Upper lobe of right lung (tissue), 1 donor: ENCODE measurements around the gene CNR1. TPM values are rescaled to one million over a fixed set of nuclear protein-coding genes. Genes with fewer than 3 reads are reported as not detected.
A peak's percentile ranks its signal among the peaks of the same experiment; 100 is the strongest.
"Not testable (repeated sequence)": the region's sequence is repeated elsewhere in the genome, so short reads cannot be mapped to it uniquely, and the experiment has no call there.

Experiments
- ATAC-seq: fragments of 200-7000 bp; cut with Tn5 transposase; one replicate; pipeline ENCODE4 v1.9.1; 2020; ENCODE audit warnings: mild to moderate bottlenecking, moderate library complexity
- DNase-seq: peaks from one replicate; pipeline ENCODE4 v3.0.0-alpha.2; 2020
- H3K27ac ChIP-seq: fragments of 200-600 bp; one replicate; pipeline ENCODE4 v1.8.0; 2022
- H3K27me3 ChIP-seq: fragments of 200-600 bp; one replicate; pipeline ENCODE4 v1.8.0; 2022; ENCODE audit warnings: mild to moderate bottlenecking
- H3K36me3 ChIP-seq: fragments of 200-600 bp; one replicate; pipeline ENCODE4 v1.8.0; 2022
- H3K4me1 ChIP-seq: fragments of 200-600 bp; one replicate; pipeline ENCODE4 v1.8.0; 2022
- H3K4me3 ChIP-seq: fragments of 200-600 bp; one replicate; pipeline ENCODE4 v1.8.0; 2022; ENCODE audit warnings: mild to moderate bottlenecking
- H3K9me3 ChIP-seq: fragments of 200-600 bp; one replicate; pipeline ENCODE4 v1.8.0; 2022
- intact Hi-C: fragments of 100-400 bp; cut with DNase I; formaldehyde crosslinking; loops from one replicate; pipeline ENCODE4 v1.11.0; 2022
- long read RNA-seq: library from polyadenylated mRNA; unstranded; transcript quantifications from one replicate; pipeline ENCODE4 v2.0.0, GENCODE V29; 2021
- total RNA-seq: library from RNA; stranded (reverse); fragmentation: NEBNext Ultra II Directional; extraction: Animal tissue kit (Norgen Biotek cat#: 25700); gene quantifications from one replicate; pipeline ENCODE4 v1.2.1, GENCODE V29; 2021
- TF ChIP-seq, protein P1 (sequence below): fragments of 200-600 bp; IDR thresholded peaks from one replicate; pipeline ENCODE4 v1.8.0; 2022; ENCODE audit warnings: antibody characterized with exemption
- donor health status: DM: no; HTN: yes; CAD: no; lungs with severe emphysema.

Gene CNR1
- total RNA-seq: 21.6 TPM
- long read RNA-seq, full-length matches to known transcripts: 10 of 16 reads
- long read RNA-seq, partial matches to known transcripts: 0 of 16 reads
- long read RNA-seq, other reads (novel, unspliced or antisense): 6 of 16 reads

DNA sequence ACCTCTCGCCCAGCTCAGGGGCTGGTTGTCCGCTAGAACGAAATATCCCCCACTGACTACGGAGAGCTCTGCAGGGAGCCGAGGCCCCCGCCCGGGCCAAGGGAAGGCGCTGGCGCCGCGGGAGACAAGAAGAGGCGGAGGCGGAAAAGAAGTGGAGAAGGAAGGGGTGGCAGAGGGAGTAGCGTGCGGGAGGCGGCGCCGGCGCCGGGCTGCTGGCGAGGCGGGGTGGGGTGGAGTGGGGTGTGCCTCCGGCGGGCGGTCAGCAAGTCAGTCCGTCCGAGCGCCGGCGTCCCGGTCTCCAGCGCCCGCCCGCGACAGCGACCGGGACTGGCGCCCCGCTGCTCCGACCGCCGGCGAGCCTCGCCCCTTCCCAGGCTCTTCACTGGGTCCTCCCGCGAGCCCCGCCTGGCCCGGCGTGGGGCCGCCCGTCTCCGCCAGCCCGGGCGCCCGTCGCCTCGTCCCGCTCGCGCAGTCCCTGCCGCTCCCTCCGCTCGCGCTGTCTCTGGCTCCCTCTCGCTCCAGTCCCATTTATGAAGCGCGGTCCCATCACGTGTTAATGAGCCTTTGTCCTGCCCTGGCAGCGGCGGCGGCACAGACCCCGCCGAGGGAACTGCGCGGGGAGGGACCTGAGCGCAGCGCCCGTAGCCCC is at the start of gene CNR1:
Gene CNR1 (minus strand): TSS at position 504 of the 649 bp plus-strand sequence. CDS start 21,073 bp downstream, outside the sequence.
- peak within 1 kb of the TSS; percentile 61 for H3K4me3 ChIP-seq
- intact Hi-C loops: no loop called here
- no peaks in the 10 kb centered on the region for H3K36me3 ChIP-seq
- peak within 1 kb of the TSS; percentile 70 for H3K27ac ChIP-seq
- peak; percentile 94 for ATAC-seq
- H3K9me3 ChIP-seq: no peaks in the 10 kb centered on the region
- peak; percentile 92 for DNase-seq
- peaks cover 4% of the 10 kb centered on the region for H3K4me1 ChIP-seq
- TF ChIP-seq, protein P1, sequence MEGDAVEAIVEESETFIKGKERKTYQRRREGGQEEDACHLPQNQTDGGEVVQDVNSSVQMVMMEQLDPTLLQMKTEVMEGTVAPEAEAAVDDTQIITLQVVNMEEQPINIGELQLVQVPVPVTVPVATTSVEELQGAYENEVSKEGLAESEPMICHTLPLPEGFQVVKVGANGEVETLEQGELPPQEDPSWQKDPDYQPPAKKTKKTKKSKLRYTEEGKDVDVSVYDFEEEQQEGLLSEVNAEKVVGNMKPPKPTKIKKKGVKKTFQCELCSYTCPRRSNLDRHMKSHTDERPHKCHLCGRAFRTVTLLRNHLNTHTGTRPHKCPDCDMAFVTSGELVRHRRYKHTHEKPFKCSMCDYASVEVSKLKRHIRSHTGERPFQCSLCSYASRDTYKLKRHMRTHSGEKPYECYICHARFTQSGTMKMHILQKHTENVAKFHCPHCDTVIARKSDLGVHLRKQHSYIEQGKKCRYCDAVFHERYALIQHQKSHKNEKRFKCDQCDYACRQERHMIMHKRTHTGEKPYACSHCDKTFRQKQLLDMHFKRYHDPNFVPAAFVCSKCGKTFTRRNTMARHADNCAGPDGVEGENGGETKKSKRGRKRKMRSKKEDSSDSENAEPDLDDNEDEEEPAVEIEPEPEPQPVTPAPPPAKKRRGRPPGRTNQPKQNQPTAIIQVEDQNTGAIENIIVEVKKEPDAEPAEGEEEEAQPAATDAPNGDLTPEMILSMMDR: peak; percentile 30
- peaks cover 62% of the 10 kb centered on the region for H3K27me3 ChIP-seq

DNA sequence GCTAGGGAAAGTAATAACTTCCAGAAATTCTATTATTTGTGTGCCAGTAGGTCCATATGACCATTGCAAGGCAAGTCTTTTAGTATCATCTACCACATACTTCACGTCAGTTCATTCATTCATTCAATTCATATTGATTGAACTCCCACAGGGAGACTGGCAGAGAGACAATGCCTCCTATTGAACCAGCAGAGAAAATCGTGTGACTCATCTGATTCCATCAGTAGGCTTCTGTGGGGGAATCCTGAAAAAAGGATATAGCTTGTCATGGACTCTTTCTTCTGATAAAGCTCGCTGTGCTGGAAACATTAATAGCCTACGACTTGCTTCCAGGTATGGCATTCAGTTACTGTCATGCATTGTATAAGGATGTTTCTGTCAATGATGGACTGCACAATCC is 45.3 kb upstream of the CNR1 start:
- Histone ChIP-seq H3K36me3 (no peaks in the 10 kb centered on the region), H3K27ac (no peak overlapping the region), H3K4me1 (no peaks in the 10 kb centered on the region), H3K27me3 (no peaks in the 10 kb centered on the region), H3K9me3 (no peaks in the 10 kb centered on the region), H3K4me3 (no peak overlapping the region)
- no peak for ATAC-seq
- TF ChIP-seq, protein P1: no peak
- no peak for DNase-seq
- intact Hi-C loops: no loop called here

DNA sequence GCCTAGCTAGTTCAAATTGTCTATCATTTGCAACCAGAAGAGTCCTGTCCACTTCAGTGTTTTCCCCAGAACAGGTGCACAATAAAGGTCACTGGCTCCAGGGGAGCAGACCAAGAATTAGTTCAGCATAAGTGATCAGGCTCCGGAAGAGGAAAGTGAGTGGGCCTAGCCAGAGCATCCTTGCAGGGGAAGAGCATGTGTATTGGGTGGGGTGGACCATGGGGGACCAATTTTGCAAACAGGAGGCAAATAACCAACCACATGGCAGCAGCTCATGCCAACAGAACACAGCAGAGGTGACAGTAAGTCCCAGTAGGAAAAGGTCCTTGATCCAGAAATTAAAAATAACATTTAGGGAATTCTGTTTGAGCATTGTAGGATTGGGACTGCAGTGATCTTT is 43.2 kb upstream of the CNR1 start:
- no peaks in the 10 kb centered on the region for H3K36me3 ChIP-seq
- H3K4me1 ChIP-seq: no peaks in the 10 kb centered on the region
- DNase-seq (no peak), ATAC-seq (no peak)
- intact Hi-C loops: no loop called here
- H3K27me3 ChIP-seq: no peaks in the 10 kb centered on the region
- TF ChIP-seq, protein P1: no peak
- H3K4me3 ChIP-seq: no peak overlapping the region
- H3K27ac ChIP-seq: no peak overlapping the region
- H3K9me3 ChIP-seq: no peaks in the 10 kb centered on the region

DNA sequence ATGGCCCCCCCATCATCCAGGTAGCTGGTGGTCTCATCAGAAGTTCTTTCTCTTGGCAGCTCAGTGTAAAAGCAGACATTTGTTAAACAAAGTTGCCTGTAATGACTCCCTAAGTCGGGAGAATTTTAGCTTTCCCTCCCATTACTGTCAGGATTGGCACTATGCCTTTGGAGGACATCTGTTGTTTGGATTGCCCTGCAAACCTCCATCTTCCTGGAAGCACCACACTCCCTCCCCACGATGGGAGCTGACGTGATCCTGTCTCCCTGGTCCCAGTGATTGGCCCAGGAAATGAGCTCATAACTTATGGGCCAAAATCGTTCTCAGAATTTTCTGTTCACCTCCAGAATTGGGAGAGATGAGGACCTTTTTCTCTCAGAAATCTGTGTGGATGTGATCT is 42.6 kb upstream of the CNR1 start:
- no peak overlapping the region for H3K4me3 ChIP-seq
- H3K4me1 ChIP-seq: no peaks in the 10 kb centered on the region
- no peak for ATAC-seq
- no peaks in the 10 kb centered on the region for H3K9me3 ChIP-seq
- H3K27ac ChIP-seq: no peak overlapping the region
- no peaks in the 10 kb centered on the region for H3K36me3 ChIP-seq
- intact Hi-C loops: no loop called here
- TF ChIP-seq, protein P1: no peak
- no peak for DNase-seq
- H3K27me3 ChIP-seq: no peaks in the 10 kb centered on the region

DNA sequence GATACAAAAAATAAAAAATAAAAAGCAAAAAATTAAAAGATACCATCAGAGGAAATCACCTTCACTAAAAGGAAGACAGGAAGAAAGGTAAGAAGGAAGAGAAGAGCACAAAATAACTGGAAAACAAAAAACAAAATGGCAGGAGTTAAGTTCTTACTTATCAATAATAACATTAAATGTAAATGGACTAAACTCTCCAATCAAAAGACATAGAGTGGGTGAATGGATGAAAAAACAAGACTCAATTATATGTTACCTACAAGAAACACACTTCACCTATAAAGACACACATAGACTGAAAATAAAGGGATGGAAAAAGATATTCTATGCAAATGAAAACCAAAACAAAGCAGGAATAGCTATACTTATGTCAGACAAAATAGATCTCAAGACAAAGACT is 35.6 kb upstream of the CNR1 start:
- ATAC-seq, intact Hi-C loops: not testable (repeated sequence)

DNA sequence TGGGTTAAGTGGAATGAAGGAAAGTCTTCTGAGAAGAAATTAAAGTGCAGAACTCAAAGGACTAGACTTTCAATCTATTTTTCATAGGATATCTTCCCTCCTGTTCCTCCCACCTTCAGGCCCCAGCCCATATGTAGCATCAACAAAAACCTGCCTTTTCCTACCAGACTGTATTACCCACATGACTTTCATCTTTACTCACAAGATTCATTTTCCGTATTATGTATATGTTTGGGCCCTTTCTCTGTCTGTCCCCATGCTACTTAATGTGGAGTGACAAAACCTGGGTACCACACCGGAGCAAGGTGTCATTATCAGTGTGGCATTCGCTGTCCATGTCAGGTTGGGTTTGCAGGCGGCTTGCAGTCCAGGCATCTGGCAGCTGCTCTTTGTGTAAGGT is 18.8 kb upstream of the CNR1 start:
- DNase-seq: no peak
- no peak for ATAC-seq
- intact Hi-C loops: no loop called here
- H3K27ac ChIP-seq: no peak overlapping the region
- no peaks in the 10 kb centered on the region for H3K27me3 ChIP-seq
- no peaks in the 10 kb centered on the region for H3K4me1 ChIP-seq
- no peak overlapping the region for H3K4me3 ChIP-seq
- H3K36me3 ChIP-seq: no peaks in the 10 kb centered on the region
- peaks cover 4% of the 10 kb centered on the region for H3K9me3 ChIP-seq
- TF ChIP-seq, protein P1: no peak

More for the DNA sequence above, 35.6 kb upstream of the CNR1 start:
- not testable (repeated sequence) for H3K27ac ChIP-seq, DNase-seq, H3K27me3 ChIP-seq, H3K4me3 ChIP-seq, H3K4me1 ChIP-seq, H3K9me3 ChIP-seq, H3K36me3 ChIP-seq
